Measurements from ENCODE around the gene C14orf119. TPM values are rescaled to one million over a fixed set of nuclear protein-coding genes. Genes with fewer than 3 reads are reported as not detected.

C14orf119 gene
- total RNA-seq (10 to 100 TPM; 39.4 to 49.0 TPM), polyA plus RNA-seq (100 to 1,000 TPM in 1 of 3 donors, 10 to 100 TPM in 2; 62.7 to 122 (median 78.5) TPM), total RNA-seq (10.3 to 57.0 (median 36.8) reads per million in 6 experiments)

GRCh38 chr14:23095196-23096108 lies at the start of gene C14orf119:
Gene C14orf119, plus strand, starts transcription at chr14:23095505. Its CDS starts 2,154 bp downstream, at chr14:23097659.
- Mint-ChIP-seq H3K4me3 (no peak within 1 kb of the TSS), H3K4me1 (peaks cover 24 to 60% (median 34%) of the 10 kb centered on the region in 4 donors), H3K27me3 (no peaks in the 10 kb centered on the region), H3K27ac (no peak within 1 kb of the TSS), H3K36me3 (peaks cover 8 to 62% (median 14%) of the 10 kb centered on the region in 3 donors), H3K9me3 (no peaks in the 10 kb centered on the region)
- peak in 9 of 10 donors; percentile 81 to 100 (median 100) for DNase-seq
- POLR2A ChIA-PET: interaction anchor here (0.5 to 3.6 kb wide), 39 partner anchors 7 to 1659 kb away, joined by 3 to 123 read pairs (median 4); partner anchors contain the start of genes CEBPE, DCAF11, HAUS4 and IRF9
- peak; percentile 88 for ATAC-seq

DNA sequence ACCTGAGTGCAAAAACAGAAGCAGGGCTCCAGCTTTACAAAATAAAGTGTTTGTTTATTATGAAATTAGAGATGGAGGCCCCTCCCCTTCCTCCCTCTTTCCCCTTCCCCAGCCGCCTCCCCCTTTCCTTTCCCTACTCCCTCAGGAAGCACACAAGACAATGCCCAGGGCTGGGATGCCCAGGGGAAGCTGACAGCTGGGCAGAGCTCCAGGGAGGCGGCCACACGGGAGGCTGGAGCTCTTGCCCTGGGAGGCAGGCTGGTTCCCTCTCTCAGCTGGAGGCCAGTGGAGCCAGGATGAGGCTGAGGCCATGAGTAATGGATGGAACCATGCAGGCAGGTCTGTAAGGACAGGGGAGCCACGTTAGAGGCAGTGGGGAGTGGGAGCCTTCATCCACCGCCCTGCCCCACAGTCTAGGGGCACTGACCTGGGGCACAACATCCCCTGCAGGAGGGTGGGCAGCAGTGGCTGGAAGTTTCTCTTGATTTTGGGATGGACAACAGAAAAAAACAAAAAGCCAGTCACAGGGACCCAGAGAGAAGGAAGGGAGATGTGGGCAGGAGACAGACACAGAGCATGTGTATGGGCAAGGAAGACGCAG lies 48.2 kb upstream of the C14orf119 start:
- Mint-ChIP-seq H3K27me3 (peaks cover 1 to 11% (median 7%) of the 10 kb centered on the region in 5 donors), H3K36me3 (no peaks in the 10 kb centered on the region), H3K9me3 (peaks cover 0 to 2% (median 0%) of the 10 kb centered on the region in 9 donors), H3K4me3 (no peak overlapping the region), H3K27ac (no peak overlapping the region), H3K4me1 (peaks cover 0 to 6% (median 3%) of the 10 kb centered on the region in 4 donors)
- DNase-seq (peak in 1 of 10 donors; percentile 38), ATAC-seq (no peak)
- POLR2A ChIA-PET: interaction anchor here (0.7 kb wide), 1 partner anchor 454 kb away, joined by 6 read pairs; no protein-coding TSS in a partner anchor

GRCh38 chr14:23047751-23048693 lies 47.3 kb upstream of the C14orf119 start:
- Mint-ChIP-seq H3K9me3 (peaks cover 0 to 2% (median 0%) of the 10 kb centered on the region in 9 donors), H3K4me3 (no peak overlapping the region), H3K27ac (no peak overlapping the region), H3K27me3 (peaks cover 1 to 11% (median 7%) of the 10 kb centered on the region in 5 donors), H3K36me3 (no peaks in the 10 kb centered on the region), H3K4me1 (peaks cover 0 to 6% (median 2%) of the 10 kb centered on the region in 4 donors)
- POLR2A ChIA-PET: interaction anchor here (0.9 kb wide), 1 partner anchor 41 kb away, joined by 3 read pairs; no protein-coding TSS in a partner anchor
- DNase-seq (peak in 1 of 10 donors; percentile 59), ATAC-seq (no peak)

GRCh38 chr14:23049011-23049410 lies 46.3 kb upstream of the C14orf119 start:
- Mint-ChIP-seq H3K27me3 (peaks cover 1 to 11% (median 7%) of the 10 kb centered on the region in 5 donors), H3K4me1 (peaks cover 0 to 6% (median 2%) of the 10 kb centered on the region in 4 donors), H3K9me3 (peaks cover 0 to 2% (median 0%) of the 10 kb centered on the region in 9 donors), H3K27ac (no peak overlapping the region), H3K36me3 (no peaks in the 10 kb centered on the region), H3K4me3 (no peak overlapping the region)
- DNase-seq (no peak), ATAC-seq (no peak)
- POLR2A ChIA-PET: interaction anchor here (0.9 kb wide), 1 partner anchor 42 kb away, joined by 3 read pairs; no protein-coding TSS in a partner anchor

GRCh38 chr14:23051141-23052057 lies 43.9 kb upstream of the C14orf119 start:
- POLR2A ChIA-PET: no interaction called here

GRCh38 chr14:23052182-23052623 lies 43.1 kb upstream of the C14orf119 start:
- H3K4me3 Mint-ChIP-seq: no peak overlapping the region
- peak in 1 of 10 donors; percentile 19 for DNase-seq
- no peaks in the 10 kb centered on the region for H3K36me3 Mint-ChIP-seq
- POLR2A ChIA-PET: no interaction called here
- ATAC-seq: no peak
- peaks cover 9 to 22% (median 15%) of the 10 kb centered on the region in 4 donors for H3K4me1 Mint-ChIP-seq
- peaks cover 1 to 7% (median 4%) of the 10 kb centered on the region in 5 donors for H3K27me3 Mint-ChIP-seq
- peak overlapping the region in 2 of 10 donors; percentile 22 to 59 for H3K27ac Mint-ChIP-seq
- H3K9me3 Mint-ChIP-seq: peaks cover 0 to 2% (median 0%) of the 10 kb centered on the region in 9 donors

More at GRCh38 chr14:23051141-23052057, 43.9 kb upstream of the C14orf119 start:
- Mint-ChIP-seq H3K36me3 (no peaks in the 10 kb centered on the region), H3K4me3 (no peak overlapping the region), H3K9me3 (peaks cover 0 to 2% (median 0%) of the 10 kb centered on the region in 9 donors), H3K27ac (no peak overlapping the region), H3K27me3 (peaks cover 1 to 11% (median 5%) of the 10 kb centered on the region in 5 donors), H3K4me1 (peaks cover 3 to 14% (median 9%) of the 10 kb centered on the region in 4 donors)
- DNase-seq: peak in 1 of 10 donors; percentile 11
- ATAC-seq: no peak

DNA sequence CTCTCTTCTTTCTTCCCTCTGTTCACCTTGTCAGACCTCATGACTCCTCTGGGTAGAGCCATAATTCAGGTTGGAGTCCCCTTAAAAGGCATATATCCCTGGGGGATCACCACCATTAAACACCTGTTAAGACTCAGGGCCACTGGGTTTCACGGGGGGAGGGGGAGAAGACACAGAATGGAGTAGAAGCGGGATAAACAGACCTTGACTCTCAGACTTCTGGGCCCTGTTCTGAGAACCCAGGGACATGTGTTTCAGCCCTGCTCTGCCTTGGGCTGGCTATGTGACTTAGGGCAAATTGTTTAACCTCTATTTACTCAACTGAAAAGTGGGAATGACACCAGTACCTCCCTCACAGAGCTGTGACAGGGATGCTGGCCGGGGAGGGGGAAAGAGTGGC lies 42.6 kb upstream of the C14orf119 start:
- H3K27me3 Mint-ChIP-seq: peaks cover 0 to 3% (median 0%) of the 10 kb centered on the region in 5 donors
- H3K36me3 Mint-ChIP-seq: no peaks in the 10 kb centered on the region
- H3K4me1 Mint-ChIP-seq: peaks cover 9 to 17% (median 13%) of the 10 kb centered on the region in 4 donors
- no peak overlapping the region for H3K4me3 Mint-ChIP-seq
- H3K27ac Mint-ChIP-seq: peak overlapping the region in 1 of 10 donors; percentile 40
- DNase-seq (peak in 1 of 10 donors; percentile 7), ATAC-seq (no peak)
- POLR2A ChIA-PET: no interaction called here
- H3K9me3 Mint-ChIP-seq: no peaks in the 10 kb centered on the region

GRCh38 chr14:23053426-23053825 lies 41.9 kb upstream of the C14orf119 start:
- Mint-ChIP-seq H3K4me1 (peaks cover 15 to 21% (median 18%) of the 10 kb centered on the region in 4 donors), H3K9me3 (no peaks in the 10 kb centered on the region), H3K4me3 (no peak overlapping the region), H3K36me3 (peaks cover 0 to 4% (median 0%) of the 10 kb centered on the region in 3 donors), H3K27me3 (no peaks in the 10 kb centered on the region), H3K27ac (peak overlapping the region in 1 of 10 donors; percentile 53)
- no peak for ATAC-seq
- peak in 1 of 10 donors; percentile 60 for DNase-seq
- POLR2A ChIA-PET: no interaction called here

DNA sequence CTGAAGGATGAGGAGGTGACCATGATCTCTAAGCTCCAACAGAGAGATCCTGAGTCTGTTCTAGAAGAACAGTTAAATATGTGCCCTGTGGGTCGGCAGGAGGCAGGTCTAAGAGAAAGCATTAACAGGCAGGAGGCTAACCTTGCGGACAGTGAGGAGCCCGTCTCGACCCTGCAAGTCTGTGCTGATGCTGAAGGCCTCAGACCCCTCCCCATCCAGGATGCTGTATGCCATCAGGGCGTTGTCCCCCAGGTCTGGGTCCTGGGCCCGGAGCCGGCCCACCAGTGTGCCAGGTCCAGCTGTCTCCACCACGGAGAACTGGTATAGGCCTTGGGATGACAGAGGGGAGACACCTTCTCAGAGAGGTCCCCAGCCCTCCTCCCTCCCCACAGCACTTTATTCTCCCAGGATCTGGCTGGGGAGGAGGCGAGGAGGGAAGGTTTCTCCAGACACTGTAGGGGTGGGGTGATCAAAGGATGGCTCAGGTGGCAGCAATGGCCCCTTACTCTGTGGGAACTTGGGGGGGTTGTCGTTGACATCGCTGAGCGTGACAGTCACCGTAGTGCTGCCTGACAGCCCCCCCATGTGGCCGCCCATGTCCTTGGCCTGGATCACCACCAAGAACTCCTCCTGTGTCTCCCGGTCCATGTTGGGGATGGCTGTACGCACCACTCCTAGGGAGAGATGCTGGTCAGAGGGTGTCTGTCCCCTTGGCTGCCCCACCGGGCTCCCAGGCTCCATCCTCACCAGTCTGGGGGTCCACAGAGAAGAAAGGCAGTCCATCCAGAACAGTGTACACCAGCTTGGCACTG lies 41.1 kb upstream of the C14orf119 start:
- no peak for ATAC-seq
- peak overlapping the region in 2 of 10 donors; percentile 34 to 42 for H3K4me3 Mint-ChIP-seq
- POLR2A ChIA-PET: interaction anchor here (1.0 kb wide), 1 partner anchor 47 kb away, joined by 4 read pairs; no protein-coding TSS in a partner anchor
- peaks cover 0 to 12% (median 0%) of the 10 kb centered on the region in 3 donors for H3K36me3 Mint-ChIP-seq
- no peaks in the 10 kb centered on the region for H3K9me3 Mint-ChIP-seq
- peak in 4 of 10 donors; percentile 22 to 71 (median 40) for DNase-seq
- H3K27ac Mint-ChIP-seq: peak overlapping the region in 1 of 10 donors; percentile 80
- H3K27me3 Mint-ChIP-seq: no peaks in the 10 kb centered on the region
- peaks cover 15 to 21% (median 18%) of the 10 kb centered on the region in 4 donors for H3K4me1 Mint-ChIP-seq

DNA sequence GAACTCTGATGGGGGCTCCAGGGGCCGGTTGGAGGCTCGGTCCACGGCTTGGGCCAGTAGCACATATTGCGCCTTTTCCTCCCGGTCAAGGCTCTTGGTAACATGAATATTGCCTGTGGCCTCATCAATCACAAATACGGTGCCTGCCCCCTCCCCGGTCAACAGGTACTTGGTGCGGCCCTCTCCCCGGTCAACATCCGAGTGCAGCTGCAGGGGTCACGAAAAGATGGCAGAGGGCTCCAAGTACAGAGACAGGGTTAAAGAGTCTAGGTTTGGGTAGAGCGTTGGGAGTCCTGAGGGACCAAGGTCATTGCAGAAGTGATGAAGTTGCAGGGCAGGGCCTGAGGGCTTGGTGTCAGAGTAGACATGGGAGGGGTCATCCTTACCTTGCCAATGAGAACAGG lies 40.2 kb upstream of the C14orf119 start:
- no peak for DNase-seq
- peak overlapping the region in 1 of 10 donors; percentile 18 for H3K27ac Mint-ChIP-seq
- no peak for ATAC-seq
- peaks cover 0 to 21% (median 3%) of the 10 kb centered on the region in 3 donors for H3K36me3 Mint-ChIP-seq
- no peaks in the 10 kb centered on the region for H3K9me3 Mint-ChIP-seq
- peaks cover 15 to 21% (median 20%) of the 10 kb centered on the region in 4 donors for H3K4me1 Mint-ChIP-seq
- H3K27me3 Mint-ChIP-seq: no peaks in the 10 kb centered on the region
- H3K4me3 Mint-ChIP-seq: no peak overlapping the region
- POLR2A ChIA-PET: interaction anchor here (1.0 to 1.6 kb wide), 2 partner anchors 48 to 60 kb away, joined by 4 to 9 read pairs; no protein-coding TSS in a partner anchor

All from naive thymus-derived CD8-positive, alpha-beta T cell (primary cell).